ENCODE measurements around the gene FOXP2.
"Not testable (repeated sequence)": the region's sequence is repeated elsewhere in the genome, so short reads cannot be mapped to it uniquely, and the experiment has no call there.

FOXP2 gene

GRCh38 chr7:114422507-114423501, 8.2 kb downstream of the FOXP2 start:
- no peak for DNase-seq

- DNase-seq, result no peak
Observed at GRCh38 chr7:114426382-114426781, 11.8 kb downstream of the FOXP2 start.

- DNase-seq, result no peak
Observed at GRCh38 chr7:114426824-114427223, 12.2 kb downstream of the FOXP2 start.

- no peak for DNase-seq
Observed at GRCh38 chr7:114428211-114428610, 13.6 kb downstream of the FOXP2 start.

DNA sequence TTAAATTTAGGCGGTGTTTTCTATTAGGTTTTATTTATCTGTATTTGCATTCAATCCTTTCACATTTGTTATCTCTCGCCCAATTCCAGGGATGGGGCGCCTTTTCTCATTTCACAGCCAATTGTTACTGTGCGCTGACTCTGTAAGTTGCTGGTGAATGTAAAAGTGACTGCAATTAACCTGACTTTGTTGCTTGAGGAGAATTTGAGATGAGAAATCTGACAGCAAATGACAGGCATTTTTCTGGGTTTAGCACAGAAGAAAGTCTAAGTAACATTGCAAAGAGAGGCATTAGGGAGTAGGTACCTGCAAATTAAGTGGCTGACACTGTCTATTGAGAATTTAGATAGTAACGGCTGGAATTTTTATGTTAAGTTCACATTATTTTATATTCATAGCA, 16.6 kb downstream of the FOXP2 start:
- no peak for DNase-seq

GRCh38 chr7:114432061-114432460, 17.4 kb downstream of the FOXP2 start:
- DNase-seq, result no peak

DNA sequence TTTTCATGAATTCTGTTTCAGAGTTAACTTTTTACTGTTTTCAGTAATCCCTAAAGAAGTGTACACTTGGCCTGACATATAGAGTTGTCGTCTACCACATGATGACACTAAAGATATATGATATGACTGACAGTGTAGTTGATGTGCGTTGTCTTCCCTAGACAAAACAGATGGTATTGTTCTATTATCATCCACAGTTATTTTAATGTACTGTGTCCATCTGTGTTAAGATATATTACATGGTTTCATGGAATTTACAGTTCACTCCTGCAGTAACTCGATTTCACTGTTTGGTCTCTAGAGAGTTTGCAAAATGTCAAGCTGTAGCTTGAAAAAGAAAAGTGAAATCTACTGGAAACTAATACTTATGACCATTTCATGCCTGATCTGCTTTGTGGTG, 18.1 kb downstream of the FOXP2 start:
- DNase-seq, result no peak

DNA sequence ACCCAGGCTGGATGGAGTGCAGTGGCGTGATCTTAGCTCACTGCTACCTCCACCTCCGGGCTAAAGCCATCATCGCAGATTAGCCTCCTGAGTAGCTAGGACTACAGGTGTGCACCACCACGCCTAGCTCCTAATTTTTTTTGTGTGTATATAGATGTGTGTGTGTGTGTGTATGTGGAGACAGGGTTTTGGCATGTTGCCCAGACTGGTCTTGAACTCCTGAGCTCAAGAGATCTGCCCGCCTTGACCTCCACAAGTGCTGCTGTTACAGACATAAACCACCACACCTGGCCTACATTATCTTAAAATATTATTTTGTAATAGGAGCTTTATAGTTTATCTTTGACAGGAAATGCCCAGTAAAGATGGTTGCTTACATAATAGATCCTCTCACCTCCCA, 25.0 kb downstream of the FOXP2 start:
- no peak for DNase-seq

DNA sequence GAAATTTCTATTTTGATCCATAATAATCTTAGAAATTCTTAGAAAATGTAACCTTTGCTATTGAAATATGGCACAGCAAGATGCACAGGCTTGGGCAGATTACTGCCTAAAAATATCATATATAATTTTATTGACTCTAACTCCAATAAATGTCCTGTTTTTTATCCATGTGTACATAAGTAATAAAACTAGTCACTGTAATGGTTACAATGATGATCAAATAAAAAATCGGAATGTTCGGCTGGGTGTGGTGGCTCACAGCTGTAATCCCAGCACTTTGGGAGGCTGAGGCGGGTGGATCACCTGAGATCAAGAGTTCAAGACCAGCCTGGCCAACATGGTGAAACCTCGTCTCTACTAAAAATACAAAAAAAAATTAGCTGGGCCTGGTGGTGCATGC, 26.3 kb downstream of the FOXP2 start:
- DNase-seq, result not testable (repeated sequence)

DNA sequence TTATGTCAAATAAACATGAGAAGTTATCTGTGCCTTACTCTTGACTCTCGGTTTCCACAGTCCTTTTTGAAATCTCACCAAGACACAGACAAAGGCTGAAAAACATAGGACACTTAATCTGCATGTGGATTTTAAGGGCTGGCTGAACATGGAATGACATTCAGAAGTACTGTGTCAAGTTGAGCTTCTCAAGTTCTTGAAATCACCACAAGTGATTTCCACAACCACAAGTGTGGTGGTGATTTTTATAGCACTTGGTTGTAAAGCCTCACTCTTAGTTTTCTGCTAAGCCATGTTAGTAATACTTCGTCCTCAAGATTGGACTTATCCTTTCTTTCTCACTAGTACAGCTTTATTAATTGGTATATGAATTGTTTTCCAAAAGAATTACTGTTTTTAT, 29.6 kb downstream of the FOXP2 start:
- no peak for DNase-seq

DNA sequence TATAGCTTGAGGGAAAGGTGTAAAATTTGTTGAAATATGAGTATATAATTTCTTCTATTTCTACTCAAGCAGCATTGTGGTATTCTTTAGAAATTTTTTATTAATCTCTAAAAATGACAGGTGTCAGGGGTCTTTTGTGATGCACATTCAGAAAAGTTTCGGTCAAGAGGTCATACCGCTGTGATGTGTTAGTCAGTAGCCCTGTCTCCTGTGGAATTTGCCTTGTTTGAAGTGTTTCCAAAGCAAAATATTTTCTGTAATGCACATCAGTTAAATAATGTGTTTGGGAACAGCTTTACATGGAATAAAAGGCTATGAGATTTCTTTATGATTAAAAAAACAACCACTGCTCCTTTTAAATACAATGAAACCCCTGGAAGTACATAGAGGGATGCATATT, 35.8 kb downstream of the FOXP2 start:
- no peak for DNase-seq

- DNase-seq, result no peak
Observed at GRCh38 chr7:114459574-114459973, 45.0 kb downstream of the FOXP2 start.

DNA sequence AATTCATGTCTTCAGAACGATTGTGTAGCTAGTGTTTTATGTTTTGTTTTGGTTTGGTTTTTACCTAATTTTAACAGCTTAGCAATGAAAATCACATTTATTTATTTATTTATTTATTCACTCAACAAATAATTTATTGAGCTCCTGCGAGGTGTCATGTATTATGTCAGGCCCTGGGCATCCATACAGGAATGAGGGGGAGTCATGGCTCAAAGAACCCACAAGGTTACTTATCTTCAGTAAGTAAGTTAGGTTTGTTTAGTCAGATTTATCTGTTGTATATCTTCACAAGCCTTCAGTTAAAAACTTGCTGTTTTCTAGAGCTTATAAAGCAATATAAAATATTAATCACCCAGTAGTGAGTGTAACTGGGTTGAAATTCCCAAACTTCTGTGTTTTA, 45.4 kb downstream of the FOXP2 start:
- no peak for DNase-seq

DNA sequence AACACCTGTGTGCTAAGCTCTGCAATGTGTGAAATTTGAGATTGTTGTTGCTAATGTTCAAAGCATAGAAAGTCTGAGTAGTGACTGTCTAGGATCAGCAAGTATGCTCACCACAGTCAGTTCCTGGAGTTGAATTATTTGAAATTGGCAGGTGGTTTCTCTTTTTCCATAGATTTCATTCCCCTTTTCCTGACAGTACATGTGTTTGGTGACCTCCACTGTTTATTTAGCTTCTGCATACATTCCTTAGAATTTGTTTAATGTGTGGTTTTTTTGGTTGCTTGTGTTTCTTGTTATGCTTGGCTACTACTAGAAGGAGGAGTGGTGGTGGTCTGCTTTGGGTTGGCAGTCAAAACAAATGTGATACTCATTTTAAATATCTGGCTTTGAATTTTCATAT, 52.3 kb downstream of the FOXP2 start:
- DNase-seq, result no peak

GRCh38 chr7:114468844-114469243, 54.2 kb downstream of the FOXP2 start:
- no peak for DNase-seq

DNA sequence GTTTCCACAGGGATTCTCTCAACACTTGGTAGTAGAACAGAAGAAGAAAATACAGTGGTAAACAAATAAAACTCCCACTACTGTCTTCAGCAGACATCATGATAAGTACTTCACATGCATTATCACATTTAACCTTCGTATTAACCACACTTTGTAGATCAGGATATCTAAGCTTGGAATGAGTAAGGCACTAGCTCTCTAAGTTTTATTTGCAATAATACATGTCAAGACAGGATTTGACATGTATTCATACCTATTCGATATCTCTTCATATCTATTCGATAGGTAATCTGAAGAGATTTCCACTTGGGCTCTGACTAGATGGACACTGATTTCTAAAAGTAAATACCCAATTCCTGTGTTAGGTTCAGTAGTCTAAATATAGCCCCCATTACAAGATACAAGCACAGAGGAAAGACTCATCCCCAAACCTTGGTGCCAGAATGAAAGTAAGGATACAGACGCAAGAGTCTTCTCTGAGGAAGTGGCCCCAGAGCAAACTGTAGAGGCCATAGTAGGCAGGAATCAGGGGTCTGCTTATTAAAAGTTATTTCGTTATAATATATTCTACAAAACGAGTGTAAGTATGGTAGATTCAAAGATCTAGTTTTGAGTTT, 58.4 kb downstream of the FOXP2 start:
- DNase-seq, result no peak

GRCh38 chr7:114478384-114478783, 63.8 kb downstream of the FOXP2 start:
- DNase-seq, result no peak

- no peak for DNase-seq
Observed at GRCh38 chr7:114481999-114482398, 67.4 kb downstream of the FOXP2 start.

- DNase-seq, result no peak
Observed at GRCh38 chr7:114484226-114484625, 69.6 kb downstream of the FOXP2 start.

- DNase-seq, result no peak
Observed at GRCh38 chr7:114487174-114487573, 72.6 kb downstream of the FOXP2 start.

DNA sequence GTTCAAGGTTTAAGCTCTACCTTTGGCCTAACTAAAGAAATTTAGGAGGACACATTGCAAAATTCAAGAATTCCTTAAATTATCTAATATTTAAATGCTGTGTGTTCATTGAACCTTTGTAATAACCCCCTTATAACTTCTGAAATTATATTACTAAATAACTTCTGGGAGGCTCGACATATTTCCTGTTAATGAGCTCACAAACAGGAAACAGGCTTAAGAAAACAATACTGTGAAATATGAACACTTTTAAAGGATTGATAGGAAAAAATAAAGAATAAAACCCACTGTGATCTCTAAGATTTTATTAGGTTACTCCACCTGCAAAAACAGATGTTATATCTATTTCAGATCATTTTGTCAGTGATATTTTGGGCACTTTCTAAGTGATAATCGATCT, 74.1 kb downstream of the FOXP2 start:
- DNase-seq, result no peak

- DNase-seq, result not testable (repeated sequence)
Observed at GRCh38 chr7:114497491-114497890, 82.9 kb downstream of the FOXP2 start.

DNA sequence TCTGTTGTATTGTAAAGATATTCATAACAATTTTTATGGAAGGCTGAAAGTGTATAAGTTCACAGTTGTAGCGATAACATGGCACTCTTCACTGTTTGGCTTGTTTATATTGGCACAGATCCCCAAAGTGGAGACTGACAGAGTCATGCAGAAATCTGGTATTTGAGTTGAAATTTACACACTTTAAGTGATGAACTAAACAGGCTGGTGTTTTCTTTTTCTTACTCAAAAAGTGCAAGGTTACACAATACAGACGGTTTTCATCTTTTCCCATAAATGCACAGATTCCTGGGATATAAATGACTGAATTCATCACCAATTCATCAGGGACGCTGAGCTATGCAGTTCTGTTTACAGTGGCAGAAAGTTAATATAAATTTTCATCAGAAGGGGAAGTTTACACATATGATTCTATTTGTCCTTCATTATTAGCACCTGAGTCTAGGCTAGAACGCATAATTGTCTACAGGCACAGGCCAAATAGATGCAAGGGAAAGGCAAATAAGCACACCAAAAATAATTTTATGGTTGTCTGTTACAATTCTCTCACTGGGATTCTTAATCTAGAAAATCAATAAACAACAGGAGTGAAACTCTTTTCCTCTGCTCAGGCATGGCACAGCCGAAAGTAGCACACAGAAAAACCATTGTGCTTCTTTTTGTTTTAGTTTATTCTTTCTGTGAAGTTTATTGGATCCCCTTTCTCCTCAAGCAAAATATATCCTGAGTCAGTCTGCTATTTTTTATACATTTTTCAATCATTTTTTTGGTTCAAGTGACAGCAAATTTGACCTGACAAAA, 88.0 kb downstream of the FOXP2 start:
- no peak for DNase-seq

DNA sequence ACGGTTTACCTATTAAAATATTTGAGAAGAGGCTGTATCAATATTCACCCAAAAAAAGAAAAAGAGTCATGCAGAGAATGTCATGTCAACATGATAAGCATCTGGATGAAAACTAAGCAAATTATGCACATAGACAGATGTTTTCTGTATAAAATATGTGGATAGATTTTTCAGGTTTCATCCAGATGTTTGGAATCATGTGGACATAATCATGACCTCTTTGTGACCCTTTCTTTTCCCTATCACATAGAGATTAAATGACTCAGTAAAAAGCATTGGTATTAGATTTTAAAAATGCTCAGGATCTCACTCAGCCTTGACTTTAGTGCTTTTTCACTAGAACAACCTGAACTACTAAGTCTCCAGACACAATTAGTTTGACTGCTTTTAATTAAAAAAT, 90.0 kb downstream of the FOXP2 start:
- no peak for DNase-seq

Measured in stimulated activated CD4-positive, alpha-beta T cell treated with anti-CD3 and anti-CD28 coated beads, Interleukin-4, amount 100 ng/mL, for 4 hours (primary cell).